Mesodermal cell (in vitro differentiated cells): Measurements from ENCODE around the gene GRIA1.
A peak's percentile ranks its signal among the peaks of the same experiment; 100 is the strongest.

Source experiments
- H3K27ac ChIP-seq: 2 replicates; pipeline ENCODE4 v1.7.0; 2013; ENCODE audit warnings: mild to moderate bottlenecking, low read depth, low read length, moderate library complexity; ENCODE audit not compliant: severe bottlenecking
- H3K36me3 ChIP-seq: 2 replicates; pipeline ENCODE4 v1.7.1; 2013; ENCODE audit warnings: mild to moderate bottlenecking, low read length, moderate library complexity; ENCODE audit not compliant: control insufficient read depth, insufficient read depth
- H3K4me1 ChIP-seq: one replicate; pipeline ENCODE4 v1.7.1; 2013; ENCODE audit warnings: mild to moderate bottlenecking, low read length; ENCODE audit not compliant: insufficient read depth, control insufficient read depth, poor library complexity, severe bottlenecking
- H3K4me3 ChIP-seq: 2 replicates; pipeline ENCODE4 v1.7.0; 2013; ENCODE audit warnings: low read length, control low read depth, mild to moderate bottlenecking; ENCODE audit not compliant: insufficient read depth, poor library complexity, severe bottlenecking; ENCODE audit errors: extremely low read depth
- H3K9me3 ChIP-seq: 2 replicates; pipeline ENCODE4 v1.7.1; 2013; ENCODE audit warnings: mild to moderate bottlenecking, low read length, moderate library complexity; ENCODE audit not compliant: control insufficient read depth
- whole genome bisulfite sequencing, 2 experiments: methylation state at CpG; one replicate each; pipeline ENCODE4 v1.1.5; 2013; ENCODE audit warnings: missing lambda C conversion rate in 2 of 2; ENCODE audit not compliant: insufficient coverage in 2 of 2; 5-methylcytosine and 5-hydroxymethylcytosine counted together

GRIA1 gene

DNA sequence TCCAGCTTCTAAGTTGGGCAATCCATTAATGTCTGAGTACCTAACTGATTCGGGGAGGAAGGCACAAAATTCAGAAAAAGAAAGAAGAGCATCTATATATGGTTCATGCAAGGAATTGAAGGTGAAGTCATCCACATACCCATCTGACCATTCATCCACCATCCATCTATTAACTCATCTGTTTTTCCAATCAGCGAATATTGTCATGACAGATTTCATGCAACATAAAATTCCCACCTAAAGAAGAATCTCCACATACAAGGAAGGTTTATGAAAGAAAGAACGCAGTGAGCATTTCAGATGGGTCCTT is 164.7 kb downstream of the GRIA1 start:
- H3K4me1 ChIP-seq = peaks cover 27% of the 10 kb centered on the region
- H3K9me3 ChIP-seq = no peaks in the 10 kb centered on the region
- no peak overlapping the region for H3K27ac ChIP-seq
- H3K4me3 ChIP-seq = no peak overlapping the region
- WGBS, 2 experiments = 100% methylated on average over 1 of the region's 3 CpGs; no CpG with 5 or more reads in 1 of the 2 experiments
- no peaks in the 10 kb centered on the region for H3K36me3 ChIP-seq

GRCh38 chr5:153658149-153658548 is 167.7 kb downstream of the GRIA1 start:
- Histone ChIP-seq H3K4me1 (peaks cover 39% of the 10 kb centered on the region), H3K4me3 (no peak overlapping the region), H3K9me3 (no peaks in the 10 kb centered on the region), H3K36me3 (no peaks in the 10 kb centered on the region), H3K27ac (peak overlapping the region; percentile 73)
- no CpG with 5 or more reads among the region's 1 CpG for WGBS, 2 experiments

- H3K9me3 ChIP-seq = no peaks in the 10 kb centered on the region
- peaks cover 39% of the 10 kb centered on the region for H3K4me1 ChIP-seq
- no CpG with 5 or more reads among the region's 5 CpGs for WGBS, 2 experiments
- no peak overlapping the region for H3K4me3 ChIP-seq
- H3K27ac ChIP-seq = peak overlapping the region; percentile 73
- H3K36me3 ChIP-seq = no peaks in the 10 kb centered on the region
These were observed 168.1 kb downstream of the GRIA1 start for GRCh38 chr5:153658606-153659005.

- Histone ChIP-seq H3K36me3 (no peaks in the 10 kb centered on the region), H3K4me1 (peaks cover 39% of the 10 kb centered on the region), H3K4me3 (no peak overlapping the region), H3K27ac (peak overlapping the region; percentile 73), H3K9me3 (no peaks in the 10 kb centered on the region)
- 88% methylated on average over 1 of the region's 2 CpGs; no CpG with 5 or more reads in 1 of the 2 experiments for WGBS, 2 experiments
These were observed 168.7 kb downstream of the GRIA1 start for GRCh38 chr5:153659039-153659736.

DNA sequence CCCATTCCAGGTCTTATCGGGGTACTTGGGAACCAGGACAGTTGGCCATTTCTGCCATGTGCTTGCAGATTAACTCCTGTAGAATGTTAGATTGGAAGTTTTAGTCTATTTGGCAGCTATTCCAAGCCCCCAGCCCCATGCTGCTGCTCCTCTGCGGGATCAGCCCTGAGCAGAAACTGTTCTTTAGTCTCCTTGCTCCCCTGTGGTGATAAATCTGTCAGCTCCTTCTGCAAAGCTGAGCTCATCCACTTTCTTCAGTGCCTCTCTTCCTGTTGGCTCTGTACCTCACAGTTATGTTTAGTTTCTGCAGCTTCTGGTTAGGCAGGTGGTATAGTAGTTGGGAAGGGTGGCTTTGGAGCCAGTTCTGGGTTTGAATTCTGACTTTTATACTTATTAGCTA is 170.4 kb downstream of the GRIA1 start:
- H3K9me3 ChIP-seq = peaks cover 5% of the 10 kb centered on the region
- H3K4me1 ChIP-seq = peaks cover 39% of the 10 kb centered on the region
- no peak overlapping the region for H3K27ac ChIP-seq
- H3K4me3 ChIP-seq = no peak overlapping the region
- no peaks in the 10 kb centered on the region for H3K36me3 ChIP-seq
- 55 to 89% methylated on average over 1 to 2 of the region's 2 CpGs for WGBS, 2 experiments

DNA sequence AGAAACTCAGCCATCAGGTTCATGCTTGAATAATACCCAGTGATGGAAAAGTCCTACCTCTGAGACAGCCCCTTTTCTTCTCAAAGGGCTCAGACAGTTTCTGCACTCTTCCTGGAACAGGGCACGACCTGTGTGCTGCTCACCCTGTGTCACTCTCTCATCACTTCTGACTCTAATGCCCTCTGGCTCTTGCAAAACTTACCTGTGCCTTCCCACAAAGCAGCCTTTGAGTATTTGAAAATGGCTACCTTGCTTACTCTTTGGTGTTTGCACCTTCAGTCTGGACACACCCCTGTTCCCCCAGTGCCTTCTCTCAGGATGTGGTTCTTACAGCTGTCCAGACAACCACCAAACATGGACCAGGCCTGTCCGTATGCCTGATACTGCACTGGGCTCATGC is 171.4 kb downstream of the GRIA1 start:
- WGBS, 2 experiments = 94 to 100% methylated on average over 1 to 2 of the region's 2 CpGs
- Histone ChIP-seq H3K27ac (no peak overlapping the region), H3K9me3 (peaks cover 5% of the 10 kb centered on the region), H3K36me3 (no peaks in the 10 kb centered on the region), H3K4me1 (peaks cover 39% of the 10 kb centered on the region), H3K4me3 (no peak overlapping the region)

- Histone ChIP-seq H3K4me1 (no peaks in the 10 kb centered on the region), H3K4me3 (no peak overlapping the region), H3K27ac (no peak overlapping the region), H3K9me3 (peaks cover 5% of the 10 kb centered on the region), H3K36me3 (no peaks in the 10 kb centered on the region)
- no CpG with 5 or more reads among the region's 1 CpG for WGBS, 2 experiments
These were observed 179.6 kb downstream of the GRIA1 start for GRCh38 chr5:153670101-153670500.

- H3K27ac ChIP-seq = no peak overlapping the region
- H3K4me3 ChIP-seq = no peak overlapping the region
- H3K9me3 ChIP-seq = no peaks in the 10 kb centered on the region
- H3K36me3 ChIP-seq = no peaks in the 10 kb centered on the region
- H3K4me1 ChIP-seq = no peaks in the 10 kb centered on the region
- WGBS, 2 experiments = 86 to 100% methylated on average over 1 to 2 of the region's 2 CpGs
These were observed 181.3 kb downstream of the GRIA1 start for GRCh38 chr5:153671653-153672346.

GRCh38 chr5:153672347-153673090 is 182.0 kb downstream of the GRIA1 start:
- no peak overlapping the region for H3K4me3 ChIP-seq
- H3K4me1 ChIP-seq = no peaks in the 10 kb centered on the region
- H3K9me3 ChIP-seq = no peaks in the 10 kb centered on the region
- H3K27ac ChIP-seq = no peak overlapping the region
- WGBS, 2 experiments = 92 to 97% methylated on average over 4 to 6 of the region's 6 CpGs
- H3K36me3 ChIP-seq = no peaks in the 10 kb centered on the region

GRCh38 chr5:153674356-153674755 is 183.9 kb downstream of the GRIA1 start:
- Histone ChIP-seq H3K36me3 (no peaks in the 10 kb centered on the region), H3K4me1 (no peaks in the 10 kb centered on the region), H3K9me3 (no peaks in the 10 kb centered on the region), H3K4me3 (no peak overlapping the region), H3K27ac (no peak overlapping the region)
- 92 to 95% methylated on average over 4 of the region's 4 CpGs for WGBS, 2 experiments
